ENCODE data around the gene RC3H1. TPM values are rescaled to one million over a fixed set of nuclear protein-coding genes. Genes with fewer than 3 reads are reported as not detected.

RC3H1 gene
- total and polyA plus RNA-seq, 9 of the 15 experiments (the other 6 are each of a cell fraction or from before 2014, with no cell fraction given): 2.4 to 31.7 (median 12.4) TPM

GRCh38 chr1:174022080-174022975 is at the start of gene RC3H1 (continued):
- TF ChIP-seq RBM17 (IDR thresholded peaks at IDR 0.05; ENCODE audit: borderline replicate concordance, low read depth, low read length) (no peak), ZBTB5 (IDR thresholded peaks at IDR 0.05) (no peak), MIER1 (IDR thresholded peaks at IDR 0.05; ENCODE audit: low read depth) (no peak), MECOM (CRISPR knock-in tag; IDR thresholded peaks at IDR 0.05) (no peak; the same call in 1 of the 2 replicates), SMAD3 (CRISPR knock-in tag; conservative IDR thresholded peaks at IDR 0.05) (no peak), U2AF1 (optimal IDR thresholded peaks at IDR 0.05; ENCODE audit: low read depth, low read length) (no peak), TCF15 (CRISPR knock-in tag; IDR thresholded peaks at IDR 0.05) (no peak), POLR2B (IDR thresholded peaks at IDR 0.05; ENCODE audit: low read depth, partially characterized antibody) (peak; percentile 98), ZMIZ1 (IDR thresholded peaks at IDR 0.05; ENCODE audit: low read depth in 2 of 2, low read length in 2 of 2) (0 out of 4 replicates have a peak, but pooled peaks of 1 of the 2 experiments have one; percentile 74), ZNF644 (tag; IDR thresholded peaks at IDR 0.05; ENCODE audit: low read depth) (0 out of 2 replicates have a peak, but pooled peaks have one; percentile 70), THRB (CRISPR knock-in tag; conservative IDR thresholded peaks at IDR 0.05) (0 out of 2 replicates have a peak, but pooled peaks have one; percentile 50), ARHGAP35 (IDR thresholded peaks at IDR 0.05; ENCODE audit: partially characterized antibody) (no peak), HOMEZ (CRISPR knock-in tag; IDR thresholded peaks at IDR 0.05) (0 out of 2 replicates have a peak, but pooled peaks have one; percentile 10), PCBP2 (IDR thresholded peaks at IDR 0.05; ENCODE audit: low read depth, low read length, poor library complexity, severe bottlenecking) (no peak), ARNT (IDR thresholded peaks at IDR 0.05) (peak in 1 of 2 experiments; percentile 13; a peak in 1 of 4 replicates), FOSL1 (tag; conservative IDR thresholded peaks at IDR 0.05) (peak; percentile 96)

Data from K562 (cell line).